HUES64 (cell line): ENCODE data around the gene SPATA12.

Experiments
- H3K27ac ChIP-seq: 2 replicates; pipeline ENCODE4 v1.7.0; 2013; ENCODE audit warnings: low read depth, low read length, inconsistent platforms
- H3K27me3 ChIP-seq: 2 replicates; pipeline ENCODE4 v1.6.1; 2013; ENCODE audit warnings: mild to moderate bottlenecking, low read length; ENCODE audit not compliant: insufficient read depth
- H3K36me3 ChIP-seq: 2 replicates; pipeline ENCODE4 v1.6.1; 2013; ENCODE audit warnings: mild to moderate bottlenecking, low read length; ENCODE audit not compliant: insufficient read depth
- H3K4me1 ChIP-seq: 2 replicates; pipeline ENCODE4 v1.6.1; 2013; ENCODE audit warnings: mild to moderate bottlenecking, low read length, moderate library complexity; ENCODE audit not compliant: insufficient read depth
- H3K4me3 ChIP-seq: 2 replicates; pipeline ENCODE4 v1.5.1; 2013; ENCODE audit warnings: mild to moderate bottlenecking, low read length, moderate library complexity
- H3K9ac ChIP-seq: 2 replicates; pipeline ENCODE4 v1.6.1; 2013; ENCODE audit warnings: mild to moderate bottlenecking, low read depth, low read length
- H3K9me3 ChIP-seq: 2 replicates; pipeline ENCODE4 v1.6.1; 2013; ENCODE audit warnings: low read depth, low read length; ENCODE audit not compliant: insufficient read depth
- WGBS: fragments of 150-250, 120-280 bp; methylation state at CpG from one replicate; pipeline ENCODE4 v1.1.7; 2013; ENCODE audit warnings: missing lambda C conversion rate; 5-methylcytosine and 5-hydroxymethylcytosine counted together

Gene SPATA12

DNA sequence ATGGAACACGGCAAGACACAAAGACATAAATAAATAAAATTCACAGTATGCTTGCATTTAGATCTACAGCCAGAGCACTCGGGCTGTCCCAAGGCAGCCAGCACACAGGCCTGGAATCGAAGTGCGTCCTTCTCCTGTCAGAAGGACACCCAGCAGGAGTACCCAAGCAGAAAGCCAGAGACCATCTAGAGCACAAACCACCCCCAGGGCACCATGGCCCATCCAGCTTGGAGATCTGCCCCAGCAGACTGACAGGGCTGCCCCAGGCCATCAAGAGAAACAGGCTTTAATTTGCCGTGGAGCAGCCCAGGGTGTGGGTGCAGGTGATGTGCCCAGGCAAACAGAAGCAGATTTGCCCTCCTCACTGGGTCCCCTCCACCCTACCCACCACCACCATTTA lies 7.8 kb upstream of the SPATA12 start:
- WGBS = 91% methylated on average over 5 of the region's 5 CpGs
- no peaks in the 10 kb centered on the region for H3K27me3 ChIP-seq
- no peaks in the 10 kb centered on the region for H3K9me3 ChIP-seq
- no peaks in the 10 kb centered on the region for H3K36me3 ChIP-seq
- no peak overlapping the region for H3K4me3 ChIP-seq
- H3K27ac ChIP-seq = no peak overlapping the region
- no peak overlapping the region for H3K9ac ChIP-seq
- H3K4me1 ChIP-seq = no peaks in the 10 kb centered on the region

DNA sequence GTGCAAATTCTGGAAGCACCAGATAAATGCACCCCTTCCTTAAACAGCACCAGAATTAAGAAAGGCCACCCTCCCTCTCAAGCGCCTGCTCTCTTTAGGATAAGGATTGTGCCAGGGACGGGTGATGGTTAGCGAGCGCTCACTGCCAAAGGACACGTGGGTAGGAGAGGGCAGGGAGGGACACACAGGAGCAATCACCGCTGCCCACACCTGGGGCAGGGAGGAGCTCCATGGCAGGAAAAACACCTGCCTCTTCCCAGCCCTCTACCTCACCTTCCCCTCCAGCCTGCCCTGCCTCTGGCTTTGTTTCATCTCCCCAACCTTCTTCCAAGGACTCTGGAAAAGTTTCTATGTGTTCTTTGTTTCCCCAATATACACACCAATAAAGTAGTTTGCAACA lies 7.3 kb upstream of the SPATA12 start:
- H3K9ac ChIP-seq = no peak overlapping the region
- no peaks in the 10 kb centered on the region for H3K4me1 ChIP-seq
- 92% methylated on average over 6 of the region's 6 CpGs for WGBS
- no peak overlapping the region for H3K27ac ChIP-seq
- H3K9me3 ChIP-seq = no peaks in the 10 kb centered on the region
- no peaks in the 10 kb centered on the region for H3K27me3 ChIP-seq
- no peaks in the 10 kb centered on the region for H3K36me3 ChIP-seq
- no peak overlapping the region for H3K4me3 ChIP-seq

DNA sequence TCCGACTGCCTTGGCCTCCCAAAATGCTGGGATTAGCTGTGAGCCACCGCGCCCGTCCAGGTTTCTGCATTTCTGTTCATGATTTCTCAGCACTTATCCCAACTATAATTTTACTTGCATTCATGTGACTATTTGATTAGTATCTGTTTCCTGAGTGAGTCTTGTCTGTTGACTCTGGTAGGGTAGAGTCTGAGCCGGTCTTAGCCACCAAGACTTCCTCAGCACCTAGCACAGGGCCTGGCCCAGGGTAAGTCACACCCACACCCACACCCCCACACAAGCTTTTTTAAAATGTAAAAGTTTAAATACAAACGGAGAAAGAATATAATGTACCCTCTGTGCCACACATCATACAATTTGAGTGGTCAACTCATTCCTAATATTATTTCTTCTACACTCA lies 3.1 kb upstream of the SPATA12 start:
- Histone ChIP-seq H3K27me3 (no peaks in the 10 kb centered on the region), H3K4me3 (no peak overlapping the region), H3K4me1 (peaks cover 19% of the 10 kb centered on the region; the same call in 1 of the 2 replicates), H3K9ac (no peak overlapping the region), H3K36me3 (no peaks in the 10 kb centered on the region), H3K9me3 (no peaks in the 10 kb centered on the region), H3K27ac (no peak overlapping the region)
- WGBS = 93% methylated on average over 5 of the region's 6 CpGs

DNA sequence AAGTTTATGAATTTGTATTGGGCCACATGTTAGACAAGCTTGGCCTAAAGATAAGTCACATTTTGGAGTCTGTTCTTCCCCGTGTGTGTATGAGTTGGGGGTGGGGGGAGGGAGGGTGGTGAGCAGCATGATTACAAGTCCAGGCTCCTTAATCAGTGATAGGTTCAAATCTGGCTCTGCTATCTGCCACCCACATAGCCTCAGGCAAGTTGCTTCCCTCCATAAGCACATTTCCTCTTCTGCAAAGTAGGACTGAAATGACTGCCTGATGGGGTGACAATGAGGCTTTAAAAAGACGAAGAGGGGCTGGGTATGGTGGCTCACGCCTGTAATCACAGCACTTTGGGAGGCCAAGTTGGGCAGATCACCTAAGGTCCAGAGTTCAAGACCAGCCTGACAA lies 1.1 kb upstream of the SPATA12 start:
- H3K4me1 ChIP-seq = peaks cover 25% of the 10 kb centered on the region; the same call in 1 of the 2 replicates
- H3K4me3 ChIP-seq = no peak overlapping the region
- 88% methylated on average over 3 of the region's 3 CpGs for WGBS
- H3K27ac ChIP-seq = no peak overlapping the region
- no peak overlapping the region for H3K9ac ChIP-seq
- no peaks in the 10 kb centered on the region for H3K27me3 ChIP-seq
- H3K9me3 ChIP-seq = no peaks in the 10 kb centered on the region
- no peaks in the 10 kb centered on the region for H3K36me3 ChIP-seq

DNA sequence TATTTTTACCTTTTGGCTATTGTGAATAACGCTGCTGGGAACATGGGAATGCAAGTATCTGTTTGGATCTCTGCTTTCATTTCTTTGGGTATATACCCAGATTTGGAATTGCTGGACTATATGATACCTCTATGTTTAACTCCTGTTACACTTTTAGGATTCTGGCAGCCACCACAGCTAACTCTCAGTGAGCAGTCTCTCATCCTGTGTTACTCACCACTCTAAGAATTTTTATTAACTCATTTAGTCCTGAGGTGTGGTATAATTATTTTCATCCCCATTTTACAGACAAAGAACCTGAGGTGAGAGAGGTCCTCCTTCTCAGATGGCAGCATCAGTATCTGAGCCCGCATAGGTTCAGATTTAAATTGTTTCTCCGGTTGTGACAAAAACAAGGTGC lies 1.1 kb downstream of the SPATA12 start:
- Histone ChIP-seq H3K9ac (no peak overlapping the region), H3K9me3 (no peaks in the 10 kb centered on the region), H3K27ac (peak overlapping the region; percentile 62; the same call in 1 of the 2 replicates), H3K36me3 (no peaks in the 10 kb centered on the region), H3K27me3 (no peaks in the 10 kb centered on the region), H3K4me3 (no peak overlapping the region), H3K4me1 (peaks cover 25% of the 10 kb centered on the region; the same call in 1 of the 2 replicates)
- WGBS = 94% methylated on average over 3 of the region's 3 CpGs

DNA sequence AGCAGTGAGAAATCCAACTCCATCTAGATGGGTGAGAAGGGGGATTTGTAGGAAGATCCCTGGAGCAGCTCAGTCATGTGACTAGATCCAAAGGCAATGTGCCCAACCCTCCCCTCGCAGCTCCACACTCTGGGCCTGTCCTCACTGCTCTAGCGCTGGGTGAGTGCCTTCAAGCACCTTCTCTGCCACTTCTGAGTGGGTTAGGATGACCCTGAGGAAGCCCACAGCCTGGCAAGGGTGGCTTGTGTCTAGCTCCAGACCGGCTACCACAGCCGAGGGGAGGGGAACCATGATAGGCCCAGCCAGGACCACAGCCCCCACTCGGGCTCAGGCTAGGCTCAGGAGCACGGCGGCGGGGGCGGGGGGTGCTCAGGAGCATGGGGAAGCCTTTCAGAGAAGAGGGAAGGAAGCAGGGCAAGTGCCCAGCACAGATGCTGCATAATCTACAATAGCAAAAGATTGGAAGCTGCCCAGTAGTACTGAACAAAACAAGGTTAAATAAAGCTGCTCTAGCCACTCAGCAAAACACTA lies 1.7 kb downstream of the SPATA12 start:
- peak overlapping the region; percentile 55 for H3K9ac ChIP-seq
- H3K27me3 ChIP-seq = no peaks in the 10 kb centered on the region
- peaks cover 25% of the 10 kb centered on the region; the same call in 1 of the 2 replicates for H3K4me1 ChIP-seq
- no peak overlapping the region for H3K4me3 ChIP-seq
- no peaks in the 10 kb centered on the region for H3K36me3 ChIP-seq
- WGBS = 65% methylated on average over 9 of the region's 9 CpGs
- peak overlapping the region; percentile 62 for H3K27ac ChIP-seq
- no peaks in the 10 kb centered on the region for H3K9me3 ChIP-seq

DNA sequence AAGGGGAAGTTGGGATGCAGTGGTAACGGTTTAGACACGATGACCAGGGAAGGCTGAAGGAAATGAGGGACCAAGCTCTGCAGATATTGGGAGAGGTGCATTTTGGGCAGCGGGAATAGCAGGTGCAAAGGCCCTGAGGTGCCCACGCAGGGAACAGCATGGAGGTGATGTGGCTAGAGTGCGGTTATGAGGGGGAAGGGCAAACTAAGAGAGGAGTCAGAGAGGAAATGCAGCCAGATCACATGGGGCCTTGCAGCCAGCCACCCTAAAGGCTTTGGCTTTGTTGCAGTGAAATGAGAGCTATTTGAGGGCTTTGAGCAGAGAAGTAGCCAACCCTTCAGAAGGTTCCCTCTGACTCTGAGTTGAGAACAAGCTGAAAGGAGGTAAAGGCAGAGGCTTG lies 2.6 kb downstream of the SPATA12 start:
- Histone ChIP-seq H3K9me3 (no peaks in the 10 kb centered on the region), H3K9ac (no peak overlapping the region), H3K27ac (no peak overlapping the region), H3K36me3 (no peaks in the 10 kb centered on the region), H3K27me3 (no peaks in the 10 kb centered on the region), H3K4me1 (peaks cover 25% of the 10 kb centered on the region; the same call in 1 of the 2 replicates), H3K4me3 (no peak overlapping the region)
- 92% methylated on average over 5 of the region's 5 CpGs for WGBS

DNA sequence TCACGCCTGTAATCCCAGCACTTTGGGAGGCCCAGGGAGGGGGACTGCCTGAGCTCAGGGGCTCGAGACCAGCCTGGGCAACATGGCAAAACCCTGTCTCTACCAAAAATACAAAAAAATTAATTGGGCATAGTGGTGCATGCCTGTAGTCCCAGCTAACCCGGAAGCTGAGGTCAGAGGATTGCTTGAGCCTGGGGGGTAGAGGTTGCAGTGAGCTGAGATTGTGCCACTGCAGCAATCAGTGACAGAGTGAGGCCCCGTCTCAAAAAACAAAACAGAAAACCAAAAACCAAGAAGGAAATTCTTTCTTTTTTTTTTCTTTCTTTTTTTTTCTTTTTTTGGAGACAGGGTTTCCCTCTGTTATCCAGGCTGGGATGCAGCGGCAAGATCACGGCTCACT lies 3.5 kb downstream of the SPATA12 start:
- no peak overlapping the region for H3K4me3 ChIP-seq
- H3K27me3 ChIP-seq = no peaks in the 10 kb centered on the region
- peaks cover 32% of the 10 kb centered on the region; the same call in 1 of the 2 replicates for H3K4me1 ChIP-seq
- WGBS = 86% methylated on average over 6 of the region's 6 CpGs
- no peaks in the 10 kb centered on the region for H3K36me3 ChIP-seq
- H3K9me3 ChIP-seq = no peaks in the 10 kb centered on the region
- H3K9ac ChIP-seq = no peak overlapping the region
- H3K27ac ChIP-seq = no peak overlapping the region

DNA sequence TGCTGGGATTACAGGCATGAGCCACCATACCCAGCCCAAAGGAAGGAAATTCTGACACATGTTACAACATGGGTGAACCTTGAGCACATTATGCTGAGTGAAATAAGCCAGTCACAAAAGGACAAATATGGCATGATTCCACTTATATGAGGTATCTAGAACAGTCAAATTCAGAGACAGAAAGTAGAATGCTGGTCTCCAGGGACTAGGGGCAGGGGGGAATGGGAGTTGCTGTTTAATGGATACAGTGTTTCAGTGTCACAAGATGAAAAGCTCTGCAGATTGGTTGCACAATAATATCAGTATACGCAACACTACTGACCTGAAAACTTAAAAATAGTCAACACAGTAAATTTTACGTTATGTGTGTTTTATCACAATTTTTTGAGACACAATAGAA lies 4.1 kb downstream of the SPATA12 start:
- H3K9ac ChIP-seq = no peak overlapping the region

DNA sequence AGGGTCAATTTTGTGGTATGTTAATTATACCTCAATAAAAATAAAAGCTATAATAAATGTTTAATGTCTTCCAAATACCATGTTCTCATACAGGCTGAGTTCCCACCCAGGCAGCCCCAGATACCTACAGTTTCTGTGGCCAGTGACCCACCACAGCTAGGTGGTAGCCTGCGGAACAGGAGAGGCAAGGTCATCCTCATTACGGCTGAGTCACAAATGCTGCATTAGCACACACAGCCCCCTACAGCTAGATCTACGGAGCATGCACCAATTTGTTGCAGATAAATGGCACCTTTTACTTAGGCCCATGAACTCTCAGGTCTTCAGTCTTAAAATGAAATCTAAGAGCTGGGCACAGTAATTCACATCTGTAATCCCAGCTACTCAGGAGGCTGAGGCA lies 5.1 kb downstream of the SPATA12 start:
- Histone ChIP-seq H3K4me1 (peaks cover 26% of the 10 kb centered on the region; the same call in 1 of the 2 replicates), H3K4me3 (no peak overlapping the region), H3K9me3 (no peaks in the 10 kb centered on the region), H3K27me3 (no peaks in the 10 kb centered on the region), H3K27ac (no peak overlapping the region), H3K36me3 (no peaks in the 10 kb centered on the region), H3K9ac (no peak overlapping the region)
- 76% methylated on average over 3 of the region's 3 CpGs for WGBS

More for the DNA sequence above, 4.1 kb downstream of the SPATA12 start:
- no peaks in the 10 kb centered on the region for H3K9me3 ChIP-seq
- no peaks in the 10 kb centered on the region for H3K27me3 ChIP-seq
- H3K4me1 ChIP-seq = peaks cover 32% of the 10 kb centered on the region; the same call in 1 of the 2 replicates
- no peak overlapping the region for H3K4me3 ChIP-seq
- 100% methylated on average over 2 of the region's 2 CpGs for WGBS
- no peaks in the 10 kb centered on the region for H3K36me3 ChIP-seq
- H3K27ac ChIP-seq = no peak overlapping the region

DNA sequence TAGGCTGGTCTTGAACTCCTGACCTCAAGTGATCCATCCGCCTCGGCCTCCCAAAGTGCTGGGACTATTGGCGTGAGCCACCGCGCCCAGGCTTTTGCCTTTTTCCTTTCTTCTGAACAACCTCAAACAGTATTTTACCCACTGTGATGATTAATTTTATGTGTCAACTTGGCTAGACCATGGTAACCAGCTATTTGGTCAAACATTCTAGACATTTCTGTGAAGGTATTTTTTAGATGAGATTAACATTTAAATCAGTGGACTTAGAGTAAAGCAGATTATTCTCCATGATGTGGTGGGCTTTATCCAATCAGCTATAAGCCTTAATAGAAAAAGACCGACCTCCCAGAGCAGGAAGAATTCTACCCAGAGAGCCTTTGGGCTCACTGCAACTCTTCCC lies 6.0 kb downstream of the SPATA12 start:
- no peak overlapping the region for H3K9ac ChIP-seq
- peaks cover 5% of the 10 kb centered on the region; the same call in 1 of the 2 replicates for H3K9me3 ChIP-seq
- WGBS = 95% methylated on average over 6 of the region's 6 CpGs
- H3K36me3 ChIP-seq = no peaks in the 10 kb centered on the region
- H3K4me3 ChIP-seq = no peak overlapping the region
- H3K27ac ChIP-seq = no peak overlapping the region
- no peaks in the 10 kb centered on the region for H3K27me3 ChIP-seq
- H3K4me1 ChIP-seq = peaks cover 21% of the 10 kb centered on the region; the same call in 1 of the 2 replicates
